SKM-1 treated with dmso at 0.1 percent for 144 hours (cell line): ENCODE results near the gene MAPK9.
A peak's percentile ranks its signal among the peaks of the same experiment; 100 is the strongest.

ENCODE experiments used
- DNase-seq: peaks from one replicate; lab custom pipeline; 2025; ENCODE audit not compliant: unreplicated experiment; lab: John Stamatoyannopoulos, UW

The MAPK9 gene

GRCh38 chr5:180291943-180292831 lies at the start of gene MAPK9:
MAPK9 (minus strand) TSS chr5:180292083; CDS start chr5:180280561, 11,522 bp downstream.
- DNase-seq, result peak; percentile 79

- no peak for DNase-seq
These were observed 49.7 kb upstream of the MAPK9 start for GRCh38 chr5:180341595-180341994.

- no peak for DNase-seq
These were observed 49.0 kb upstream of the MAPK9 start for GRCh38 chr5:180340856-180341255.

- DNase-seq, result no peak
These were observed 47.8 kb upstream of the MAPK9 start for GRCh38 chr5:180339583-180340183.

GRCh38 chr5:180338001-180338707 lies 46.3 kb upstream of the MAPK9 start:
- no peak for DNase-seq

- DNase-seq, result no peak
These were observed 44.5 kb upstream of the MAPK9 start for GRCh38 chr5:180336234-180337020.

- DNase-seq, result no peak
These were observed 43.8 kb upstream of the MAPK9 start for GRCh38 chr5:180335614-180336233.

- no peak for DNase-seq
These were observed 43.1 kb upstream of the MAPK9 start for GRCh38 chr5:180334751-180335613.

GRCh38 chr5:180334176-180334575 lies 42.3 kb upstream of the MAPK9 start:
- no peak for DNase-seq

GRCh38 chr5:180333661-180334060 lies 41.8 kb upstream of the MAPK9 start:
- no peak for DNase-seq

GRCh38 chr5:180332861-180333260 lies 41.0 kb upstream of the MAPK9 start:
- DNase-seq, result no peak

GRCh38 chr5:180332051-180332517 lies 40.2 kb upstream of the MAPK9 start:
- DNase-seq, result no peak

- DNase-seq, result no peak
These were observed 39.7 kb upstream of the MAPK9 start for GRCh38 chr5:180331647-180331950.

GRCh38 chr5:180330810-180331646 lies 39.1 kb upstream of the MAPK9 start:
- no peak for DNase-seq

GRCh38 chr5:180330270-180330648 lies 38.4 kb upstream of the MAPK9 start:
- DNase-seq, result no peak

- no peak for DNase-seq
These were observed 37.9 kb upstream of the MAPK9 start for GRCh38 chr5:180329606-180330269.

- no peak for DNase-seq
These were observed 37.2 kb upstream of the MAPK9 start for GRCh38 chr5:180329138-180329435.

GRCh38 chr5:180328296-180329137 lies 36.6 kb upstream of the MAPK9 start:
- peak; percentile 83 for DNase-seq
